ENCODE results near the gene OR52E4.

DNA sequence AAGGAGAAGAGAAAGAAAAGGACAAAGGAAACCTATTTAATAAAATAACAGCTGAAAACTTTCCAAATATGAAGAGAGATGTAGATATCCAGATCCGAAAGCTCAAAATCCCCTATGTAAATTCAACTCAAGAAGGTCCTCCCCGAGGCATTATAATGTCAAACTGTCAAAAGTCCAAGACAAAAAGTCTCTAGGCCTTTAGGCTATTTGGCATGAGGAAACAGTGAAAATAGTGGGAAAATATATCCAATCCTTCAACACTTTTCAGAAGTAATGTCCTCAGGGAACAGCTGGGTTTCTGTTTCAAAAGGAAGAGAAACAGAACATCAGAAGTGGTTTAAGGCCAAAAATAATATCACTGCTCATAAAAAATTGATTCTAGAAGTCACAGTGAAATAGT is 1.9 kb upstream of the OR52E4 start:
- TF ChIP-seq POLR2AphosphoS5 (IDR thresholded peaks at IDR 0.05; ENCODE audit: insufficient read depth, low read depth, low read length) (no peak), EZH2 (IDR thresholded peaks at IDR 0.05; ENCODE audit: borderline replicate concordance, low read depth, low read length, severe bottlenecking) (no peak), POLR2A (IDR thresholded peaks at IDR 0.05; ENCODE audit: low read depth, low read length) (no peak), MYC (IDR thresholded peaks at IDR 0.05; ENCODE audit: low read depth, low read length) (no peak)
- TF ChIP-seq, protein P1, sequence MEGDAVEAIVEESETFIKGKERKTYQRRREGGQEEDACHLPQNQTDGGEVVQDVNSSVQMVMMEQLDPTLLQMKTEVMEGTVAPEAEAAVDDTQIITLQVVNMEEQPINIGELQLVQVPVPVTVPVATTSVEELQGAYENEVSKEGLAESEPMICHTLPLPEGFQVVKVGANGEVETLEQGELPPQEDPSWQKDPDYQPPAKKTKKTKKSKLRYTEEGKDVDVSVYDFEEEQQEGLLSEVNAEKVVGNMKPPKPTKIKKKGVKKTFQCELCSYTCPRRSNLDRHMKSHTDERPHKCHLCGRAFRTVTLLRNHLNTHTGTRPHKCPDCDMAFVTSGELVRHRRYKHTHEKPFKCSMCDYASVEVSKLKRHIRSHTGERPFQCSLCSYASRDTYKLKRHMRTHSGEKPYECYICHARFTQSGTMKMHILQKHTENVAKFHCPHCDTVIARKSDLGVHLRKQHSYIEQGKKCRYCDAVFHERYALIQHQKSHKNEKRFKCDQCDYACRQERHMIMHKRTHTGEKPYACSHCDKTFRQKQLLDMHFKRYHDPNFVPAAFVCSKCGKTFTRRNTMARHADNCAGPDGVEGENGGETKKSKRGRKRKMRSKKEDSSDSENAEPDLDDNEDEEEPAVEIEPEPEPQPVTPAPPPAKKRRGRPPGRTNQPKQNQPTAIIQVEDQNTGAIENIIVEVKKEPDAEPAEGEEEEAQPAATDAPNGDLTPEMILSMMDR (IDR thresholded peaks at IDR 0.05; ENCODE audit: extremely low read depth in 1 of 2, insufficient read depth in 1 of 2, low read depth in 1 of 2, low read length in 2 of 2), result no peak
- TF ChIP-seq, protein P2, sequence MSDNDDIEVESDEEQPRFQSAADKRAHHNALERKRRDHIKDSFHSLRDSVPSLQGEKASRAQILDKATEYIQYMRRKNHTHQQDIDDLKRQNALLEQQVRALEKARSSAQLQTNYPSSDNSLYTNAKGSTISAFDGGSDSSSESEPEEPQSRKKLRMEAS (IDR thresholded peaks at IDR 0.05; ENCODE audit: insufficient read depth, insufficient read length), result no peak
